Gastroesophageal sphincter (tissue), 4 donors: ENCODE results near the gene PTPRN2. TPM values are rescaled to one million over a fixed set of nuclear protein-coding genes. Genes with fewer than 3 reads are reported as not detected.

Experiments
- ATAC-seq: fragments of 150-250 bp; one replicate; pipeline ENCODE4 v1.9.1; 2016; ENCODE audit warnings: mild to moderate bottlenecking, moderate library complexity
- H3K27ac ChIP-seq, 4 donors: fragments of 200-600 bp; sonication (generic) in 3 of 4; 1 replicate in 3 of 4; 2 replicates in 1 of 4; pipeline ENCODE4 v1.5.1; 2016 to 2019
- H3K27me3 ChIP-seq: fragments of 200-600 bp; sonication (generic); one replicate; pipeline ENCODE4 v1.5.1; 2019
- H3K36me3 ChIP-seq, 2 donors: fragments of 200-600 bp; sonication (generic); one replicate each; pipeline ENCODE4 v1.5.1; 2019; ENCODE audit warnings: control low read depth in 1 of 2
- H3K4me1 ChIP-seq, 3 donors: fragments of 200-600 bp; sonication (generic); 1 replicate in 2 of 3; 2 replicates in 1 of 3; pipeline ENCODE4 v1.5.1; 2016 to 2019; ENCODE audit warnings: control low read depth in 2 of 3
- H3K4me3 ChIP-seq, 2 donors: fragments of 200-600 bp; sonication (generic); one replicate each; pipeline ENCODE4 v1.5.1; 2019; ENCODE audit warnings: mild to moderate bottlenecking in 1 of 2, moderate library complexity in 1 of 2
- H3K9me3 ChIP-seq, 3 donors: fragments of 200-600 bp; sonication (generic); one replicate each; pipeline ENCODE4 v1.5.1; 2017 to 2019; ENCODE audit warnings: control low read depth in 2 of 3
- CTCF ChIP-seq, 4 experiments: fragments of 200-600 bp in 2 of 4; fragments of 450-650 bp in 2 of 4; sonication (generic) in 1 of 4; IDR thresholded peaks; one replicate each; pipeline ENCODE4 v1.5.1; 2017 to 2019; ENCODE audit warnings: antibody characterized with exemption in 4 of 4, mild to moderate bottlenecking in 2 of 4, moderate library complexity in 2 of 4
- EP300 ChIP-seq: sonication (generic); formaldehyde crosslinking; IDR thresholded peaks from one replicate; pipeline ENCODE4 v1.6.1; 2017; ENCODE audit warnings: antibody characterized with exemption, mild to moderate bottlenecking
- POLR2A ChIP-seq, 2 donors: fragments of 450-650 bp; IDR thresholded peaks; one replicate each; pipeline ENCODE4 v1.6.1; 2017; ENCODE audit warnings: antibody characterized with exemption in 2 of 2, mild to moderate bottlenecking in 2 of 2, moderate library complexity in 1 of 2
- POLR2AphosphoS5 ChIP-seq: sonication (generic); formaldehyde crosslinking; IDR thresholded peaks from one replicate; pipeline ENCODE4 v1.6.1; 2017; ENCODE audit warnings: antibody characterized with exemption
- WGBS, 2 donors: methylation state at CpG; one replicate each; pipeline ENCODE4 v1.1.5; 2018; ENCODE audit warnings: low coverage in 1 of 2; 5-methylcytosine and 5-hydroxymethylcytosine counted together
- total RNA-seq, 4 donors: library from RNA; depleted of rRNA; stranded (reverse); fragments of >200 nt; gene quantifications; one replicate each; pipeline ENCODE4 v1.1.0, GENCODE V29; 2016

The PTPRN2 gene
- total RNA-seq, 4 donors from 2014 or later = 1.7 to 4.7 (median 3.3) TPM

GRCh38 chr7:157607218-157607617 is 980.4 kb downstream of the PTPRN2 start:
- Histone ChIP-seq H3K27ac (no peak overlapping the region), H3K36me3 (no peaks in the 10 kb centered on the region), H3K9me3 (no peaks in the 10 kb centered on the region), H3K4me1 (no peaks in the 10 kb centered on the region), H3K27me3 (peaks cover 32% of the 10 kb centered on the region), H3K4me3 (no peak overlapping the region)
- TF ChIP-seq POLR2AphosphoS5 (no peak), EP300 (no peak), POLR2A (IDR thresholded peaks at IDR 0.05) (no peak), CTCF (IDR thresholded peaks at IDR 0.05) (no peak)
- no peak for ATAC-seq
- 57% methylated on average over 1 of the region's 10 CpGs; no CpG with 5 or more reads in 1 of the 2 donors for WGBS, 2 donors

DNA sequence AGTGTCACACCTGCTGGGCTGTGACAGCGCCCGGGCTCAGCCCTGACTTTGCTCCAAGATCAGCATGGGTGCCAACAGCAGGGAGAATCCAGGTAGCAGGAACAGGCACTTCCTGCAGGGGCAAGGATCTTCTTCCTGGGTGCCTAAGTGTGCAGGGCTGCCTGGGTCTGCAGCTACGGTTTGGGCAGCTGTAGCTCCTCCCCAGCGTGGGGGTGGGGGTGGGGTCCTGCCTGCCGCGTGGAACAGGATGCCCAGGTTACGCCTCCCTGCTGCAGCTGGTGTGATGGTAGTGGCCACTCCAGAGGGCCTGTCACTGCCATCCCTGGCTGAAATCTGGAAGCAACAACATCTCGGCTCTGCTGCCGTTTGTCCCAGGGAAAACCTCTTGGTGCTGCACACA is 981.5 kb downstream of the PTPRN2 start:
- WGBS, 2 donors = 71% methylated on average over 2 of the region's 9 CpGs; no CpG with 5 or more reads in 1 of the 2 donors
- H3K4me1 ChIP-seq = no peaks in the 10 kb centered on the region
- no peaks in the 10 kb centered on the region for H3K9me3 ChIP-seq
- no peak overlapping the region for H3K4me3 ChIP-seq
- no peak for ATAC-seq
- H3K27me3 ChIP-seq = peaks cover 29% of the 10 kb centered on the region
- TF ChIP-seq POLR2AphosphoS5 = no peak
- TF ChIP-seq EP300 = no peak
- no peak for TF ChIP-seq POLR2A (IDR thresholded peaks at IDR 0.05)
- no peak for TF ChIP-seq CTCF (IDR thresholded peaks at IDR 0.05)
- H3K27ac ChIP-seq = no peak overlapping the region
- H3K36me3 ChIP-seq = no peaks in the 10 kb centered on the region

GRCh38 chr7:157605638-157606037 is 982.0 kb downstream of the PTPRN2 start:
- no CpG with 5 or more reads among the region's 3 CpGs for WGBS, 2 donors
- TF ChIP-seq POLR2A (IDR thresholded peaks at IDR 0.05) = no peak
- TF ChIP-seq POLR2AphosphoS5 = no peak
- no peak for TF ChIP-seq EP300
- no peak for TF ChIP-seq CTCF (IDR thresholded peaks at IDR 0.05)
- H3K36me3 ChIP-seq = no peaks in the 10 kb centered on the region
- no peak for ATAC-seq
- H3K27ac ChIP-seq = no peak overlapping the region
- no peaks in the 10 kb centered on the region for H3K9me3 ChIP-seq
- H3K27me3 ChIP-seq = peaks cover 29% of the 10 kb centered on the region
- no peak overlapping the region for H3K4me3 ChIP-seq
- H3K4me1 ChIP-seq = no peaks in the 10 kb centered on the region

GRCh38 chr7:157604661-157605381 is 982.8 kb downstream of the PTPRN2 start:
- H3K36me3 ChIP-seq = no peaks in the 10 kb centered on the region
- WGBS, 2 donors = 80 to 86% methylated on average over 9 of the region's 21 CpGs
- no peak overlapping the region for H3K27ac ChIP-seq
- no peak for ATAC-seq
- peaks cover 29% of the 10 kb centered on the region for H3K27me3 ChIP-seq
- no peaks in the 10 kb centered on the region for H3K9me3 ChIP-seq
- H3K4me1 ChIP-seq = no peaks in the 10 kb centered on the region
- no peak for TF ChIP-seq POLR2A (IDR thresholded peaks at IDR 0.05)
- no peak for TF ChIP-seq CTCF (IDR thresholded peaks at IDR 0.05)
- TF ChIP-seq EP300 = no peak
- no peak for TF ChIP-seq POLR2AphosphoS5
- H3K4me3 ChIP-seq = no peak overlapping the region

DNA sequence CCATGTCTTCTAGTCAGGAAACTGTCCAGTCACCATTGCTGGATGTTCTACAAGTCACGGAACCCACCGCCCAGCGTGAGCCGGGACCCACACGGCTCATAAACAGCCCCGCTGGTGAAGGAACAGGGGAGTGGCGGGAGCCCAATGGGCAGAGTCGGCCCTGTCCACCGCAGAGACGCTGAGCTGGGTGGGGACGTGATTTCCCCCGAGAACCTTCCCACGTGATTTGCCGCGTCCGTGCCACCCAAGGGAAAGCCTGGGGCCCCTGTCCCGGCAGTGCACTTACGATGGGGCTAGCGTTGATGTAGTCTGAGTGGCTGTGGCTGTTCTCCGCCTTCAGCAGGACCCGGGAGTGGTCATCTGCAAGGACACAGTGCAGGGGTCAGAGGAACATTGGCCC is 983.9 kb downstream of the PTPRN2 start:
- no peak for ATAC-seq
- no peak for TF ChIP-seq EP300
- TF ChIP-seq POLR2AphosphoS5 = no peak
- no peak for TF ChIP-seq CTCF (IDR thresholded peaks at IDR 0.05)
- TF ChIP-seq POLR2A (IDR thresholded peaks at IDR 0.05) = no peak
- no peak overlapping the region for H3K4me3 ChIP-seq
- H3K9me3 ChIP-seq = no peaks in the 10 kb centered on the region
- H3K4me1 ChIP-seq = no peaks in the 10 kb centered on the region
- WGBS, 2 donors = 80% methylated on average over 1 of the region's 21 CpGs; no CpG with 5 or more reads in 1 of the 2 donors
- H3K36me3 ChIP-seq = no peaks in the 10 kb centered on the region
- peaks cover 29% of the 10 kb centered on the region for H3K27me3 ChIP-seq
- no peak overlapping the region for H3K27ac ChIP-seq
